Choroid plexus epithelial cell (primary cell): Measurements from ENCODE around the gene LMF1.

Experiments used
- DNase-seq: peaks from one replicate; pipeline ENCODE4 v3.0.0-alpha.2; 2010; ENCODE audit warnings: low read depth
- H3K4me3 ChIP-seq: 2 replicates; pipeline ENCODE4 v1.5.1; 2011; ENCODE audit warnings: low read depth, mild to moderate bottlenecking, control low read depth, low read length, moderate library complexity
- CTCF ChIP-seq: conservative IDR thresholded peaks from 2 replicates; pipeline ENCODE4 v1.5.1; 2011; ENCODE audit warnings: low read depth, mild to moderate bottlenecking, control low read depth, inconsistent platforms, low read length, moderate library complexity

LMF1 gene

GRCh38 chr16:898761-899682, 71.8 kb downstream of the LMF1 start:
- no peak for TF ChIP-seq CTCF
- no peak for DNase-seq
- no peak overlapping the region for H3K4me3 ChIP-seq

DNA sequence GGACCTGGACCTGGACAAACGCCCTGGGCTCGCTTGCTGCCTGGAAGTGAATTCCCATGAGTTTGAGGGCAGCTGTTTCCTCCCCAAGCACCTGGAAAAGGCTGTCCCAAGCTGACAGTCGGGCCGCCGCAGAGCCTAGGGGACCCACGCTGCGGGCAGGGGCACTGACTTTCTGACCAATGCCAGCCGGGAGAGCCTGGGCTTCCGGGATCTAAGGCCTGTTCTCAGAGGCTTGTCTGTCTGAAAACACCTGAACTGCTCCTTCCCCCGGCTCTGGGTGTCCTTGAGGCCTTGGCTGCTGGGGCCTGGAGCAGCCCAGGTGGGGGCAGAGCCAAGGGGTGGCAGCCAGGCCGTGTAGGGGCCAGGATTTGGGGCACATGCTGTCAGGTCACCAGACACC, 72.6 kb downstream of the LMF1 start:
- no peak for TF ChIP-seq CTCF
- DNase-seq = no peak
- no peak overlapping the region for H3K4me3 ChIP-seq

DNA sequence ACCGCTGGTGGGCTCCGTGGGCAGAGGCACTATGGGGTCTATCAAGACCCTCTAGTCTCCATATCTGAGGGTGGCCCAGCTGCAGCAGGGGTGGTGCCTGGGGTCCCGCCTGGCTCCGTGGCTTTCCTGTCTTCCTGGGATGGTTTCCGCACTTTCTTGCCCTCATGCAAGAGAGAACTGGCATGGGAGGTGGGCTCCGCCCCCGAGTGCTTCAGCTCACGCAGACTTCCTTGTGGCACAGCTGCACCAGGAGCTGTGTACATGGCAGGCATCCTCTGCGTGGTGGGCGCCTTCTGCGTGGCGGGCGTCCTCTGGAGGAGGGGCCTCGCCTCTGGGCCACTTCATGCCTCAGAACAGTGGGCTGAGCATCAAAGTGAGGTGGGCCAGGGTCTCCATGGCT, 73.1 kb downstream of the LMF1 start:
- TF ChIP-seq CTCF = no peak
- no peak overlapping the region for H3K4me3 ChIP-seq
- no peak for DNase-seq

- no peak for TF ChIP-seq CTCF
- no peak for DNase-seq
- H3K4me3 ChIP-seq = no peak overlapping the region
Measured at GRCh38 chr16:897200-897543, 73.6 kb downstream of the LMF1 start.

GRCh38 chr16:896261-897199, 74.3 kb downstream of the LMF1 start:
- no peak for TF ChIP-seq CTCF
- H3K4me3 ChIP-seq = no peak overlapping the region
- DNase-seq = no peak

GRCh38 chr16:895371-895770, 75.4 kb downstream of the LMF1 start:
- no peak for TF ChIP-seq CTCF
- DNase-seq = no peak

More at GRCh38 chr16:895371-895770, 75.4 kb downstream of the LMF1 start:
- H3K4me3 ChIP-seq = no peak overlapping the region
